GM12874 (cell line): Measurements from ENCODE around the gene APAF1.

Experiments
- TF ChIP-seq, protein P1 (sequence below): IDR thresholded peaks from 2 replicates; pipeline ENCODE4 v1.5.1; 2011; ENCODE audit warnings: low read depth, mild to moderate bottlenecking, control low read depth, low read length, moderate library complexity; ENCODE audit not compliant: insufficient read depth

Gene APAF1

GRCh38 chr12:98697209-98697608, 52.1 kb downstream of the APAF1 start:
- TF ChIP-seq, protein P1, sequence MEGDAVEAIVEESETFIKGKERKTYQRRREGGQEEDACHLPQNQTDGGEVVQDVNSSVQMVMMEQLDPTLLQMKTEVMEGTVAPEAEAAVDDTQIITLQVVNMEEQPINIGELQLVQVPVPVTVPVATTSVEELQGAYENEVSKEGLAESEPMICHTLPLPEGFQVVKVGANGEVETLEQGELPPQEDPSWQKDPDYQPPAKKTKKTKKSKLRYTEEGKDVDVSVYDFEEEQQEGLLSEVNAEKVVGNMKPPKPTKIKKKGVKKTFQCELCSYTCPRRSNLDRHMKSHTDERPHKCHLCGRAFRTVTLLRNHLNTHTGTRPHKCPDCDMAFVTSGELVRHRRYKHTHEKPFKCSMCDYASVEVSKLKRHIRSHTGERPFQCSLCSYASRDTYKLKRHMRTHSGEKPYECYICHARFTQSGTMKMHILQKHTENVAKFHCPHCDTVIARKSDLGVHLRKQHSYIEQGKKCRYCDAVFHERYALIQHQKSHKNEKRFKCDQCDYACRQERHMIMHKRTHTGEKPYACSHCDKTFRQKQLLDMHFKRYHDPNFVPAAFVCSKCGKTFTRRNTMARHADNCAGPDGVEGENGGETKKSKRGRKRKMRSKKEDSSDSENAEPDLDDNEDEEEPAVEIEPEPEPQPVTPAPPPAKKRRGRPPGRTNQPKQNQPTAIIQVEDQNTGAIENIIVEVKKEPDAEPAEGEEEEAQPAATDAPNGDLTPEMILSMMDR = no peak

DNA sequence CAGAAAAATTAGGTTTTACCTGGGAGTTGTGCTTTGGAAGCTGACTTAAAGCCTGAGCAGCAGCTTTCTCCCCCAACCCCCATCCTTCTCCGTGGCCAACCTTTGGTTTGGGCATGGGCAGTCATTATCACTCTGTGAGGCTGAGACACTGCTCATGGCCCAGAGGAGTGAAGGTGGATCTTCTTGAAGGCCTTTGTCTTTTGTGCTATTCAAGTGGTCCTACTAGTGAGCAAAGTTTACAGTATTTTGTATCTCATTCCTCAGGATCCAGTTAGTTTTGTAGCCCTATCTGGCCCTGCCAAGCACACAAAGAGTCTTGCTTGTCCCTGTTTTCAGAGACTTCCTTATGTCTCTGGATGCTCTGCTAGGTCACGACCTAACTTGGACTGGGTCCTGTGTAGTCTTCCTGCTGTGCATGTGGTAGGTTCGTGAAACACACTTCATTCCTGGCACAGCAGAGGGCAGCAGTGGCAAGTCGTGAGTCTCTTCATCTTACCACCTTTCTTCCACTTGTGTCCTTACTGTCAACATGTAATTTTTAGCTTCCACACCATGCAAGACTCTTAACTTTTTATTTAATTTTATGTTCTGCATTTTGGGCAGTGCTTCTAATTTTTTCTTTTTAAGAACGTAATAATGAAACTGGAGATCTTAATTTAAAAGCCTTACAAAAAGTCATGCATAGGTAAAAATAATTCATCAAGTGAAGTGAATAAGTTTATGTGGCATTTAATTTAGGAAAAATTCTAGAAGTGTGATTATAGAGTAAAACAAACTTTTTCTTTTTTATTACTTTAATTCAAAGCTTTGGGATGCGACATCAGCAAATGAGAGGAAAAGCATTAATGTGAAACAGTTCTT, 53.7 kb downstream of the APAF1 start:
- TF ChIP-seq, protein P1 = peak; percentile 67

DNA sequence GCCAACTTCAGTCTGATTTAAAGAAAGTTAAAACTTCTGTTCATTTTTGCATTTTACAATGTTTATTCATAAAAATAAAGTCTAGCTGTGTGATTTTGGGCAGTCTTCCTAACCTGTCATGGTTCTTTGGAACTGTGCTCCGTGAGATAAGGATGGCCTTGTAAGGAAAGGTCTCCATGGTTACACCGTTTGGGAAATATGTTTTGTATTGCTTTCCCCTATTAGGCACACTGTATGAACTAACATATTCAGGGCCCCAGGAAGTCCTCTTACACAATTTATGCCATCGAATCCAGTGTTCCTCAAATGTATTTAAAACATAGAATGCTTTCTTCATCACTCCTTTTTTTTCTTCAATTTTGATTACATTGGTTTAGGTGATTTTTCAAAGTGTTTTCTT, 54.5 kb downstream of the APAF1 start:
- TF ChIP-seq, protein P1 = no peak

GRCh38 chr12:98701166-98701565, 56.1 kb downstream of the APAF1 start:
- TF ChIP-seq, protein P1 = no peak

DNA sequence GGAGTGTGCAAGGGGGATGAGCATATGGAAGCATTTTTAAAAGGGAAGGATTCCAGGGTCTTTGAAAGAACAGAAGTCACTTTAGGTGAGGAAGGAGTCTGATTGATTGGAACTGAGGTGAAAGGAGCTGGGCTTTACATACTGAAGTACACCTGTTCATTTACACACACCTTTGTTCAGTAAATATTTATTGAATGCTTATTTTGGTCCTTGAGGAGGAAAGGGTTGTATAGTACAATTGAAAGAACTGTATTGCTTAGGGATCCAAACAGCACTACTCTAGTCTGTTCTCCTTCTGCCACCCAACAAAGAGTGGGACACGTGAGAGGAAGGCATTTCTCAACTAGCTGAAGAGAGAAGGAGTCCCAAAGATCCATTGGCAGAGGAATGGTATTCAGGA, 63.9 kb downstream of the APAF1 start:
- TF ChIP-seq, protein P1 = no peak

GRCh38 chr12:98714426-98714825, 69.3 kb downstream of the APAF1 start:
- TF ChIP-seq, protein P1 = no peak

DNA sequence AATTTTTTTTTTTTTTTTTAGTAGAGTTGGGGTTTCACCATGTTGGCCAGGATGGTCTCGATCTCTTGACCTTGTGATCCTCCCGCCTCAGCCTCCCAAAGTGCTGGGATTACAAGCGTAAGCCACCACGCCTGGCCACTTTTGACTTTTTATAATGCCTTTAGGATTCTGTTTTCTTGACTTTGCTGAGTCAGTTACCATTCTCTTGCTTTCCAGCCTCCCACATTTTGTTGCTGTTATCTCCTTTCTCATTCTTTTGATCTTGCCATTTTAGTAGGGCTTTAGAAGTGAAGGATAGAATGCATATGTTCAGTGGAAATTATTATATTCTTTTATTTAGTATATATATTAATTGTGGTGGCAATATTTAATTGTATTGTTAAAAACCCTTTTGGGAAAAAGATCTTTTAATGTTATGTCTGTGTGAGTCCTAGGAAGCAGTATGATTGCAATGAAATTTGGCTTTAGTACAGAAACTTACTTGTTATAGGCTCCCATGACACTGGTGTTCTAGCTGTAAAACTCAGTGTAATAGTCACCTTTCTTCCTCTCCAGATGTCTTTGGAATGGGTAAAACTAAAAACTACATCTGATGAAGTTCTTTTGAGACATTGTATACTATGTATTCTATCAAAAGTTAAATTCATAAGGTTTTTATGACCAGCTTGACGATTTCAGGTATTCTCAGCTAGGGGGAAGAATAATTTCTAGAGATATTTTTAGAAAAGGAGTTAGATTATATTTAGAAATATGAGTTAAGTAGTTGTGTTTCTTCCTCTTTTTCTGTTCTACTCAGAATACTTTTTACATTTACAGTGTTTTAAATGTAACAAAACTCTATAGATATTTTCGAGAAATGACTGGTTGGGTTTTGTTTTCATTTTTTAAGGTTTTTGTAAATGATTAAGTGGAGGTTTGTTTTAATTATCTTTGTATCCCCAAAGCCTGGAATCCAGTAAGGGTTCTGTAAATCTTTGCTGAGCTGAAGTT, 74.7 kb downstream of the APAF1 start:
- TF ChIP-seq, protein P1 = no peak
